ENCODE data around the gene PCSK5. TPM values are rescaled to one million over a fixed set of nuclear protein-coding genes. Genes with fewer than 3 reads are reported as not detected.
A peak's percentile ranks its signal among the peaks of the same experiment; 100 is the strongest.

The PCSK5 gene
- total RNA-seq, 1 donor from 2014 or later: 18.3 TPM

GRCh38 chr9:76216161-76216649 lies 325.7 kb downstream of the PCSK5 start:
- Mint-ChIP-seq H3K27ac (ENCODE audit: unreplicated experiment) (peak overlapping the region; percentile 79), H3K27me3 (ENCODE audit: unreplicated experiment) (no peaks in the 10 kb centered on the region), H3K4me1 (ENCODE audit: unreplicated experiment) (peaks cover 42% of the 10 kb centered on the region), H3K36me3 (ENCODE audit: unreplicated experiment) (no peaks in the 10 kb centered on the region), H3K4me3 (ENCODE audit: unreplicated experiment) (no peak overlapping the region), H3K9me3 (ENCODE audit: unreplicated experiment) (no peaks in the 10 kb centered on the region)
- no peak for DNase-seq (ENCODE audit: extremely low spot score, unreplicated experiment)
- TF ChIP-seq CTCF (IDR thresholded peaks at IDR 0.05): no peak

GRCh38 chr9:76218117-76218885 lies 327.8 kb downstream of the PCSK5 start:
- H3K4me1 Mint-ChIP-seq (ENCODE audit: unreplicated experiment): peaks cover 43% of the 10 kb centered on the region
- H3K9me3 Mint-ChIP-seq (ENCODE audit: unreplicated experiment): no peaks in the 10 kb centered on the region
- H3K27me3 Mint-ChIP-seq (ENCODE audit: unreplicated experiment): no peaks in the 10 kb centered on the region
- no peak for TF ChIP-seq CTCF (IDR thresholded peaks at IDR 0.05)
- H3K36me3 Mint-ChIP-seq (ENCODE audit: unreplicated experiment): no peaks in the 10 kb centered on the region
- no peak overlapping the region for H3K4me3 Mint-ChIP-seq (ENCODE audit: unreplicated experiment)
- DNase-seq (ENCODE audit: extremely low spot score, unreplicated experiment): no peak
- no peak overlapping the region for H3K27ac Mint-ChIP-seq (ENCODE audit: unreplicated experiment)

- no peaks in the 10 kb centered on the region for H3K9me3 Mint-ChIP-seq (ENCODE audit: unreplicated experiment)
- no peaks in the 10 kb centered on the region for H3K27me3 Mint-ChIP-seq (ENCODE audit: unreplicated experiment)
- peaks cover 43% of the 10 kb centered on the region for H3K4me1 Mint-ChIP-seq (ENCODE audit: unreplicated experiment)
- no peak overlapping the region for H3K27ac Mint-ChIP-seq (ENCODE audit: unreplicated experiment)
- no peaks in the 10 kb centered on the region for H3K36me3 Mint-ChIP-seq (ENCODE audit: unreplicated experiment)
- H3K4me3 Mint-ChIP-seq (ENCODE audit: unreplicated experiment): no peak overlapping the region
- no peak for DNase-seq (ENCODE audit: extremely low spot score, unreplicated experiment)
- no peak for TF ChIP-seq CTCF (IDR thresholded peaks at IDR 0.05)
Measured at GRCh38 chr9:76218886-76219445, 328.5 kb downstream of the PCSK5 start.

- H3K9me3 Mint-ChIP-seq (ENCODE audit: unreplicated experiment): no peaks in the 10 kb centered on the region
- no peak overlapping the region for H3K27ac Mint-ChIP-seq (ENCODE audit: unreplicated experiment)
- DNase-seq (ENCODE audit: extremely low spot score, unreplicated experiment): no peak
- no peaks in the 10 kb centered on the region for H3K27me3 Mint-ChIP-seq (ENCODE audit: unreplicated experiment)
- no peaks in the 10 kb centered on the region for H3K36me3 Mint-ChIP-seq (ENCODE audit: unreplicated experiment)
- TF ChIP-seq CTCF (IDR thresholded peaks at IDR 0.05): peak; percentile 34
- peaks cover 38% of the 10 kb centered on the region for H3K4me1 Mint-ChIP-seq (ENCODE audit: unreplicated experiment)
- no peak overlapping the region for H3K4me3 Mint-ChIP-seq (ENCODE audit: unreplicated experiment)
Measured at GRCh38 chr9:76219560-76220151, 329.2 kb downstream of the PCSK5 start.

- Mint-ChIP-seq H3K4me3 (ENCODE audit: unreplicated experiment) (no peak overlapping the region), H3K36me3 (ENCODE audit: unreplicated experiment) (no peaks in the 10 kb centered on the region), H3K27me3 (ENCODE audit: unreplicated experiment) (no peaks in the 10 kb centered on the region), H3K9me3 (ENCODE audit: unreplicated experiment) (no peaks in the 10 kb centered on the region), H3K4me1 (ENCODE audit: unreplicated experiment) (peaks cover 23% of the 10 kb centered on the region), H3K27ac (ENCODE audit: unreplicated experiment) (no peak overlapping the region)
- DNase-seq (ENCODE audit: extremely low spot score, unreplicated experiment): no peak
- no peak for TF ChIP-seq CTCF (IDR thresholded peaks at IDR 0.05)
Measured at GRCh38 chr9:76221423-76221822, 330.9 kb downstream of the PCSK5 start.
